RPMI7951 (cell line): ENCODE results near the gene FHDC1. TPM values are rescaled to one million over a fixed set of nuclear protein-coding genes. Genes with fewer than 3 reads are reported as not detected.

Source experiments
- DNase-seq: peaks from one replicate; pipeline ENCODE4 v3.0.0-alpha.2; 2012; ENCODE audit warnings: low read depth
- total RNA-seq: library from RNA; depleted of rRNA; stranded (reverse); fragments of >200 nt; shearing (Covaris generic); gene quantifications from 2 replicates; pipeline ENCODE4 v1.2.3, GENCODE V29; 2014

FHDC1 gene
- total RNA-seq, 1 experiment from 2014 or later: 0.36 TPM

- no peak for DNase-seq
Measured at GRCh38 chr4:152957437-152958171, 21.5 kb downstream of the FHDC1 start.

- DNase-seq: no peak
Measured at GRCh38 chr4:152959080-152959479, 23.0 kb downstream of the FHDC1 start.

GRCh38 chr4:152960082-152960481 lies 24.0 kb downstream of the FHDC1 start:
- DNase-seq: no peak

- DNase-seq: peak; percentile 75
Measured at GRCh38 chr4:152961014-152961772, 25.1 kb downstream of the FHDC1 start.

- no peak for DNase-seq
Measured at GRCh38 chr4:152961773-152962115, 25.6 kb downstream of the FHDC1 start.

- no peak for DNase-seq
Measured at GRCh38 chr4:152962150-152962549, 26.0 kb downstream of the FHDC1 start.

- no peak for DNase-seq
Measured at GRCh38 chr4:152964335-152964734, 28.2 kb downstream of the FHDC1 start.

GRCh38 chr4:152965611-152966010 lies 29.5 kb downstream of the FHDC1 start:
- no peak for DNase-seq

GRCh38 chr4:152967907-152968306 lies 31.8 kb downstream of the FHDC1 start:
- DNase-seq: no peak

GRCh38 chr4:152968806-152969394 lies 32.8 kb downstream of the FHDC1 start:
- DNase-seq: peak; percentile 62

- DNase-seq: peak; percentile 90
Measured at GRCh38 chr4:152970102-152970820, 34.1 kb downstream of the FHDC1 start.

GRCh38 chr4:152971053-152971452 lies 34.9 kb downstream of the FHDC1 start:
- DNase-seq: no peak

GRCh38 chr4:152972821-152973628 lies 36.9 kb downstream of the FHDC1 start:
- DNase-seq: peak; percentile 92

- no peak for DNase-seq
Measured at GRCh38 chr4:152973629-152974467, 37.7 kb downstream of the FHDC1 start.

GRCh38 chr4:152974468-152975379 lies 38.6 kb downstream of the FHDC1 start:
- DNase-seq: no peak

GRCh38 chr4:152975380-152976211 lies 39.5 kb downstream of the FHDC1 start:
- DNase-seq: no peak

- DNase-seq: no peak
Measured at GRCh38 chr4:152976212-152976761, 40.2 kb downstream of the FHDC1 start.

- DNase-seq: no peak
Measured at GRCh38 chr4:152979731-152980330, 43.7 kb downstream of the FHDC1 start.
